C4-2B (cell line): ENCODE data around the gene TPO.

Experiments
- H3K27ac ChIP-seq: fragments of 450-650 bp; 2 replicates; pipeline ENCODE4 v1.5.1; 2017
- ZFX ChIP-seq: fragments of 450-650 bp; IDR thresholded peaks from 2 replicates; pipeline ENCODE4 v1.6.1; 2017
- TF ChIP-seq, protein P1 (sequence below): fragments of 450-650 bp; conservative IDR thresholded peaks from 2 replicates; pipeline ENCODE4 v1.5.1; 2017; ENCODE audit warnings: mild to moderate bottlenecking

The TPO gene

DNA sequence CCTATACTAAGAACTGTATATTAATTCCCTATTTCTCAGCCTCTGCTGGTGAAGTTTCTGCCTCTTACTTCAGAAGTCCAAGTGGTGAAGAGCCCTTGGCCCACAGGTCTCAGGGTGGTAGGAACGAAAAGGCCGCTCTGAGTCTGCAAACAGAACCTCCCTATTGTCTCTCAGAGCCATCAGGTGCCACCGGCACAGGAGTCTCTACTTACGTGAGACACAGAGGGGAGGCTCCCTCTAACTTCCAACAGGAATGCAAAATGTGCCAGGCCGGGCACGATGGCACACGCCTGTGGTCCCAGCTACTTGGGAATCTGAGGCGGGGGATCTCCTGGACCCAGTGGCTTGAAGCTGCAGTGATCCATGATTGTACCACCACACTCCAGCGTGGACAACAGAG is 143.0 kb downstream of the TPO start:
- H3K27ac ChIP-seq = no peak overlapping the region

GRCh38 chr2:1556776-1557466 is 143.7 kb downstream of the TPO start:
- no peak overlapping the region for H3K27ac ChIP-seq
- TF ChIP-seq ZFX = no peak
- TF ChIP-seq, protein P1, sequence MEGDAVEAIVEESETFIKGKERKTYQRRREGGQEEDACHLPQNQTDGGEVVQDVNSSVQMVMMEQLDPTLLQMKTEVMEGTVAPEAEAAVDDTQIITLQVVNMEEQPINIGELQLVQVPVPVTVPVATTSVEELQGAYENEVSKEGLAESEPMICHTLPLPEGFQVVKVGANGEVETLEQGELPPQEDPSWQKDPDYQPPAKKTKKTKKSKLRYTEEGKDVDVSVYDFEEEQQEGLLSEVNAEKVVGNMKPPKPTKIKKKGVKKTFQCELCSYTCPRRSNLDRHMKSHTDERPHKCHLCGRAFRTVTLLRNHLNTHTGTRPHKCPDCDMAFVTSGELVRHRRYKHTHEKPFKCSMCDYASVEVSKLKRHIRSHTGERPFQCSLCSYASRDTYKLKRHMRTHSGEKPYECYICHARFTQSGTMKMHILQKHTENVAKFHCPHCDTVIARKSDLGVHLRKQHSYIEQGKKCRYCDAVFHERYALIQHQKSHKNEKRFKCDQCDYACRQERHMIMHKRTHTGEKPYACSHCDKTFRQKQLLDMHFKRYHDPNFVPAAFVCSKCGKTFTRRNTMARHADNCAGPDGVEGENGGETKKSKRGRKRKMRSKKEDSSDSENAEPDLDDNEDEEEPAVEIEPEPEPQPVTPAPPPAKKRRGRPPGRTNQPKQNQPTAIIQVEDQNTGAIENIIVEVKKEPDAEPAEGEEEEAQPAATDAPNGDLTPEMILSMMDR = no peak

More for the DNA sequence above, 143.0 kb downstream of the TPO start:
- TF ChIP-seq, protein P1 = no peak
- TF ChIP-seq ZFX = no peak

DNA sequence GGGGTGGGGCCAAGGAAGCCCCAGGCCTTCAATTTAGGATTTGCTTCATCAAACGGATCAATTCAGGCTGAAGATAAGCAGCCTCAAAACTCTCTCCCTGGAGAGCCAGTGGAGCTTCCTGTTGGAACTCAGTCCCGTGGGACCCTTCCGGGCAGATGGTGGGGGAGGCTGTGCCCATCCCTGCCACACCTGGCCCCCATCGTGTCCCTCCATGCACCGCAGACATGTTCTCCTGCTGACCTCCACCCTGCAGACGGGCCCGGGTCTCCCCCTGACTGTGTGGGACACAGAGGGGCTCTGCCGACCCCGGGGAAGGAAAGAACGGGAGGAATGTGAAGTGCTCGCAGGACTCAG is 144.2 kb downstream of the TPO start:
- H3K27ac ChIP-seq = no peak overlapping the region
- TF ChIP-seq, protein P1 = no peak
- TF ChIP-seq ZFX = no peak

- TF ChIP-seq, protein P1 = no peak
- TF ChIP-seq ZFX = no peak
- H3K27ac ChIP-seq = no peak overlapping the region
Measured at GRCh38 chr2:1559589-1560175, 146.4 kb downstream of the TPO start.

DNA sequence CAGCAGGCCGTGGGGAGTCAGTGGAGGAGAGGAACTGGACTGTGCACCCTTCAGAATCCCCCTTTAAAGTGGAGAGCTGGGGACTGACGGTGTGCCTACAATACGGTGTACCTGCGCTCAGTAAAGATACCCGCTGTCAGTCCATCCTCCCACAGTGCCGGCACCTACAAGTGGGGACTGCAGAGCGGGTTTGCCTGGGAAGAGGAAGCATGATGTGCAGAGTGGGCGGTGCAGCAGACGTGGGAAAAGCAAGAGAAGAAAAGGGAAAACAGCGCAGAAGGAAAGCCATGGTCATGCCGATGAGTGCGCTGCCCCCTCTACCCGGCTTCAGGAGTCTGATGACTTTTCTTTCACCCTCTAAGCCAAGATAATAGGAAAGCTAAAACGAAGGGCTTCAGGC is 148.0 kb downstream of the TPO start:
- TF ChIP-seq ZFX = no peak
- TF ChIP-seq, protein P1 = no peak
- no peak overlapping the region for H3K27ac ChIP-seq

- no peak overlapping the region for H3K27ac ChIP-seq
- TF ChIP-seq ZFX = no peak
- TF ChIP-seq, protein P1 = no peak
Measured at GRCh38 chr2:1561811-1562421, 148.7 kb downstream of the TPO start.
